Pulmonary artery endothelial cell (primary cell): ENCODE data around the gene MBLAC1. TPM values are rescaled to one million over a fixed set of nuclear protein-coding genes. Genes with fewer than 3 reads are reported as not detected.
A peak's percentile ranks its signal among the peaks of the same experiment; 100 is the strongest.

Experiments
- DNase-seq: peaks from one replicate; pipeline ENCODE4 v3.0.0-alpha.2; 2011; ENCODE audit warnings: low read depth, low spot score
- total RNA-seq: library from RNA; depleted of rRNA; stranded (reverse); fragments of >200 nt; gene quantifications from 2 replicates; pipeline ENCODE4 v1.2.3, GENCODE V29; 2014

The MBLAC1 gene
- total RNA-seq, 1 donor from 2014 or later: 3.0 TPM

- DNase-seq: no peak
Observed at GRCh38 chr7:100095704-100096103, 31.1 kb upstream of the MBLAC1 start.

DNA sequence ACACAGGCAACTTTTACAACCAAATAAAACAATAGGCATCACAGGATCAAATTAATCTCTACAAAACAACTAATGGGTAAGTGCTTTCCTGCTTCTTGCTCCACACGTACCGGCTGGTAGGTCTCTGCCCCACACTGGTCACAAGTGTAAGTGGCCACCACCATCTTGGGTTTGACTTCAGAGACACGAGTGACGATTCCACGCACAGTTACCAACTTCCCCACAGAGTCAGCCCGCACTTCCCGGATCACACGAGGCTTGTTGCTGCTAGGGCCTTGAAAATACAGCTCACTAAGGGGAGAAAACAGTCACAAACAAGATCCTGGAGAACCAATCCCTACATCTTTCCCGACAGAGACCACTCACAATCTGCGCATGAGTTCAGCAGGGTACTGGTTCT is 27.9 kb upstream of the MBLAC1 start:
- DNase-seq: no peak

DNA sequence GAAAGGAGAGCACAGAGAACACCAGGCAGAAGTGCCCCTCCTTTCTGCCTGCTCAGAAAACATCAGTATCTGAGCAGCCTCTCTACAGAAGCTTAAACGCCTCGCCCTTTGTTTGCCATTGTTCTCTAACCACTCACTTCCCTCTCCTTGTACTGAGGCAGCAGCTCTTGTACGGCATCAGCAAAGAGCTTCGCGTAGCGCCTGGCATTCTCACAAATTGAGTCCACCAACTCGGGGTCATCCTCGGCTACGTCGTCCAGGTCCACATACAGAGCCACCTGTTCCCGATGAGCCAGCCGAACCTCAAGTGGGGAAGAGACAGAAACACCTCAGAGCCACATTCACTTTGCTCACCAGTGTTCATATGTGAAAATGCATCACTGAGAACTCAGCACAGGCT is 27.3 kb upstream of the MBLAC1 start:
- no peak for DNase-seq

GRCh38 chr7:100100420-100101015 is 26.2 kb upstream of the MBLAC1 start:
- peak; percentile 95 for DNase-seq

- DNase-seq: peak; percentile 96
Observed at GRCh38 chr7:100101016-100101862, 25.5 kb upstream of the MBLAC1 start, which contains the start of the genes AP4M1 and MCM7. Gene AP4M1, plus strand, starts transcription at chr7:100101643. Its CDS starts 72 bp downstream, at chr7:100101715. Gene MCM7, minus strand, starts transcription at chr7:100101397. Its CDS starts 103 bp downstream, at chr7:100101294.

DNA sequence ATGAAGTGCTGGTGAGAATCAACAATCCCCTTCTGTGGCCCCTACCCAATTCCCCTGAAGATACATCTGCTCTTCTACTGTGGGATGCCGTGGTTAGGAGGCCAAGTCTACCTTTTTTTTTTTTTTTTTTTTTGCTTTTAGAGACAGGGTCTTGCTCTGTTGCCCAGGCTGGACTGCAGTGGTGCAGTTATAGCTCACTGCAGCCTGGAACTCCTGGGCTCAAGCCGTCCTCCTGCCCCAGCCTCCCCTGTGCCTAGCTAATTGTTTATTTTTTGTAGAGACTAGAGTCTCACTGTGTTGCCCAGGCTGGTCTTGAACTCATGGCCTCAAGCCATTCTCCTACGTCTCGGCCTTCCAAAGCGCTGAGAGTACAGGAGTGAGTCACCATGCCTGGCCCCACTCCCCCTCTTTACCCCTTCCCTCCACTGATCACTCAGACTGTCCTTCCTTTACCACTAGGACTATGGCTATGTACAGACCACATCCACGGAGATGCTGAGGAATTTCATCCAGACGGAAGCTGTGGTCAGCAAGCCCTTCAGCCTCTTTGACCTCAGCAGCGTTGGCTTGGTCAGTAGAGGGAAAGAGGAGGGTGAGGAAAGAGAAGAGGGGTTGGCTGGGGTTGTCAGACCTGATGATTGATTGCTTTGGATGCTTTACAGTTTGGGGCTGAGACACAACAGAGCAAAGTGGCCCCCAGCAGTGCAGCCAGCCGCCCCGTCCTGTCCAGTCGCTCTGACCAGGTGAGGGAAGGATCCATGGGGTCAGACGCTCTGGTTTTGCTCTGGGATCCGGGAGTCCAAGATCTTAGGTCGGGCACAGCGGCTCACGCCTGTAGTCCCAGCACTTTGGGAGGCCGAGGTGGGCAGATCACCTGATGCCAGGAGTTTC is 23.6 kb upstream of the MBLAC1 start:
- DNase-seq: no peak

DNA sequence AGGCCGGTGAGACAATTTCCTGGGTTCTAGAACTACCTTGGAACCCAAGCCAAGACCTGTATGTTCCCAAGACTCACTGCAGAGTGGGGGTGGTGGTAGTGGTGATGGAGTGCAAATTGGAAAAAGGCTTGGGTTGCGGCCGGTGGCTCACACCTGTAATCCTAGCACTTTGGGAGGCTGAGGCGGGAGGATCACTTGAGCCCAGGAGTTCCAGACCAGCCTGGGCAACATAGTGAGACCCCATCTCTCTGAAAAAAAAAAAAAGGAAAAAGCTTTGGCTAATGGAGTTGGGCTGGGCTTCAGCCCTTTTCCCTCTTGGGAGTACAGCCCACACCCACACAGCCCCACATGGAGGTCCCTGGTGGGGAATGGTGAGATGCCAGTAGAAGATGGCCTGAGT is 21.2 kb upstream of the MBLAC1 start:
- no peak for DNase-seq

GRCh38 chr7:100106633-100107032 is 20.1 kb upstream of the MBLAC1 start:
- DNase-seq: no peak

DNA sequence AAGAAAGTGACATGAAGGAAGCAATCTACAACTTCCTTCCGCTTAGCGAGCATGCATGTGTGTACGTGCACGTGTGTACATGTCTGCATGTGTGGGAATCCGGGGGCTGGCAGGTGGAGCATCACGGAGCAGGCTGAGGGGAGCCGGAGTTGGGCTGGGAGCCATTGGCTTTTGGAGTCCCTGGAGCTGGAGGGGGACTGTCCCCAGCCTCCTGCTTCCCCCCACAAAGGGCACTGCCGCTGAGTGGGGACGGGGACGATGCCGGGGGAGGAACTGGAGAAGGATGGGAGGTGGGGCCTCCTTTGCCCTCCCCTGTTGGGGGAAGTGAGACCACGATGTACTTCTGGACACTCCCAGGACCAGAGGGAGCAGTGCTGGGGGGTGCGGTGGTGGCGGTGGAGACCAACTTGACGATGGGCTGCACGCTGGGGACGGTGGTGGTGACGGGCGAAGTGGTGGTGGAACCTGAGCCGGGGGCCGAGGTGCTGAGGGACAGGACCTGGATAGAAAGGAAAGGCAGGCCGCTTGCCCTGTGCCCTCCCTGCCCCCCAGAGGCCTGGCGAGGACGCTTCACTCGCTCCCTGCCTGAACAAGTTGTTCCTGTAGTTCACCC is 19.5 kb upstream of the MBLAC1 start:
- no peak for DNase-seq

GRCh38 chr7:100107890-100108289 is 18.9 kb upstream of the MBLAC1 start:
- no peak for DNase-seq

DNA sequence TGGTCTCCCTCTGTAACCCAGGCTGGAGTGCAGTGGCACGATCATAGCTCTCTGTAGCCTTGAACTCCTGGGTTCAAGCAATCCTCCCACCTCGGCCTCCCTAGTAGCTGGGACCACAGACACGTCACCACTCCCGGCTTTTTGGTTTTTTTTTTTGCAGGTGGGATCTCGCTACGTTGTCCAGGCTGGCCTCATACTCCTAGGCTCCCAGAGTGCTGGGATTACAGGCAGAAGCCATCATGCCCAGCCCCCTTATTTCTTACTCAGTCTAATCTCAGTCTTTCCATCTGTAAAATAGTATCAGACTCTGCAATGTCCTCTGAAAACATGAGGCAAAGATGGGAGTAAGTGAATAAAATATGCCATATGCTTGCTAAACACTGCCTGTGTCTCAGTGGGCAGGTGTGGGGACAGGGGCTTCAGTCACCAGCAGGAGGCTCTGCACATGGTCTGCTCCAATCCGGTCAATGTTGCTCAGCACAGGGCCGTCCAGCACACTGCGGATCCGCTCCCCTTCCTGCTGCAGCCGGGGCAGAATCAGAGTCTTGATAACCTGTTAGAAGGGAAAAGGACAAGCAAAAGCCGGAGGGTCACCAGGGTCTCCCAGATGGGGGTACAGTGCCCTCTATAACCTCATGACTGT is 17.1 kb upstream of the MBLAC1 start:
- no peak for DNase-seq

- no peak for DNase-seq
Observed at GRCh38 chr7:100111156-100111555, 15.6 kb upstream of the MBLAC1 start.

- no peak for DNase-seq
Observed at GRCh38 chr7:100111914-100112313, 14.9 kb upstream of the MBLAC1 start.

GRCh38 chr7:100115026-100115425 is 11.7 kb upstream of the MBLAC1 start:
- no peak for DNase-seq

- DNase-seq: no peak
Observed at GRCh38 chr7:100118388-100119071, 8.2 kb upstream of the MBLAC1 start.

DNA sequence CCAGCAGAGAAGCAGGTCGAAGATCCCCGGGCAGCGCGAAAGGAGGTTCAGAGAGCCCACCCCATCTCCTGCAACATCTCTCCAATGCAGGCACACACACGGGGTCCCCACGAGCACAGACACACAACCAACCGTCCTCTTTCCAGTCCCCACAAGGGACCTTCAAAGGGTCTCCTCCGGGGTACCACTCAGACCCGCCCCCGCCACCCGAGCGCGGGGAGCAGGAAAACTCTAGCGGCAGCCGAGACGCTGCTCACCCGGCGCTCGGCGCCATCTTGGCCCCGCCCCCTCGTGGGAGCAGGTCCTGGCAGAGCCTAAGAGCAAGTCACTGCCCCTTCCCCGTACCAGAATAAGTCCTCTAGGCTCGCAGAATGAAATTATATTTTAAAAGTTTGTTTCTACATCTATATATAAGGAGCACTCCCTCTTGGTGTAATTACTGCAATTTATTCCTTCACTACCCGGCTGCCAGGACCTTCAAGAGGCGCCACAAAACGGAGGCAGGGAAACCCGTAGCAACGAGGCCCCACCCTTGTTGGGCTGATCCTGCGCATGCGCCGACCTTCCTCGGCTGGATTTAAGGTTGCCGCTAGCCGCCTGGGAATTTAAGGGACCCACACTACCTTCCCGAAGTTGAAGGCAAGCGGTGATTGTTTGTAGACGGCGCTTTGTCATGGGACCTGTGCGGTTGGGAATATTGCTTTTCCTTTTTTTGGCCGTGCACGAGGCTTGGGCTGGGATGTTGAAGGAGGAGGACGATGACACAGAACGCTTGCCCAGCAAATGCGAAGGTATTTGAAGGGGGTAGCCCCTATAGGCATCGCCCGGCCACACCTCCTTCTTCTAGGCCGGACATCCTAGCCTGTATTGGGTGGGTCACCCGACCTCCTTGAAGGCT is 7.4 kb upstream of the MBLAC1 start, which contains the start of the genes CNPY4 and TAF6:
TSS of gene CNPY4 (plus strand) at position 563 of the 898 bp plus-strand sequence. CDS start at position 674, 111 bp downstream.
TSS of gene TAF6 (minus strand) at position 287 of the 898 bp plus-strand sequence. CDS start 5,149 bp downstream, outside the sequence.
- DNase-seq: peak; percentile 80

GRCh38 chr7:100119970-100120732 is 6.6 kb upstream of the MBLAC1 start:
- DNase-seq: no peak

DNA sequence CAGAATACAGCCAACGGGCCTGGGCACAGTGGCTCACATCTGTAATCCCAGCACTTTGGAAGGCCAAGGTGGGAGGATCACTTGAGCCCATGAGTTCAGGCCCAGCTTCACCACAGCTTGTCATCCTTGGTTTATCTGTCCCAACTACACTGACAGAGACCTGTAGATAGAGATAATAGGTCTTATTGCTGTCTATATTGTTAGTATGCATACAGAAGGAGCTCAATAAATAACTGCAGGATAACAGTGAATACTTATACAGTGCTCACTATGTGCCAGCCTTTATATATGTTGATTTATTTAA is 6.1 kb upstream of the MBLAC1 start:
- DNase-seq: no peak
